GM10266 (cell line): Measurements from ENCODE around the gene NR2F1.

Experiments used
- DNase-seq: peaks from one replicate; pipeline ENCODE4 v3.0.0; 2012; ENCODE audit errors: extremely low spot score
- CTCF ChIP-seq: IDR thresholded peaks from 2 replicates; pipeline ENCODE4 v1.5.1; 2012; ENCODE audit warnings: mild to moderate bottlenecking, low read depth; ENCODE audit not compliant: control insufficient read depth, insufficient read depth; ENCODE audit errors: missing control alignments

NR2F1 gene

GRCh38 chr5:93580063-93580926 lies 2.7 kb upstream of the NR2F1 start:
- peak; percentile 35 for DNase-seq
- TF ChIP-seq CTCF, result no peak

GRCh38 chr5:93580927-93581445 lies 2.0 kb upstream of the NR2F1 start, which contains the start of gene NR2F1-AS1:
NR2F1-AS1 (minus strand) TSS chr5:93581219.
- no peak for DNase-seq
- TF ChIP-seq CTCF, result no peak

- no peak for DNase-seq
- no peak for TF ChIP-seq CTCF
Observed at GRCh38 chr5:93582167-93582462, 907 bp upstream of the NR2F1 start.

- no peak for DNase-seq
- no peak for TF ChIP-seq CTCF
Observed at GRCh38 chr5:93583439-93583767, 381 bp downstream of the NR2F1 start.

- DNase-seq, result no peak
- no peak for TF ChIP-seq CTCF
Observed at GRCh38 chr5:93583768-93584595, 960 bp downstream of the NR2F1 start.

- TF ChIP-seq CTCF, result no peak
- no peak for DNase-seq
Observed at GRCh38 chr5:93584596-93585040, 1.6 kb downstream of the NR2F1 start.
